OCI-LY1 (cell line): Measurements from ENCODE around the gene PYY.

ENCODE experiments used
- H2AFZ ChIP-seq: fragments of 200-600 bp; sonication (generic), shearing (Covaris generic); 2 replicates; pipeline ENCODE4 v1.6.0; 2014; ENCODE audit warnings: antibody characterized with exemption, mild to moderate bottlenecking, low read length
- H3F3A ChIP-seq: fragments of 200-600 bp; sonication (generic), shearing (Covaris generic); 2 replicates; pipeline ENCODE4 v1.6.0; 2014; ENCODE audit warnings: mild to moderate bottlenecking, antibody characterized with exemption, low read length, moderate library complexity; ENCODE audit not compliant: insufficient read depth
- H3K27ac ChIP-seq: fragments of 200-600 bp; sonication (generic); 2 replicates; pipeline ENCODE4 v1.5.1; 2014; ENCODE audit warnings: low read length, mixed run types, mild to moderate bottlenecking, low read depth; ENCODE audit not compliant: poor library complexity, severe bottlenecking
- H3K27me3 ChIP-seq: fragments of 200-600 bp; sonication (generic); 2 replicates; pipeline ENCODE4 v1.6.0; 2014; ENCODE audit warnings: antibody characterized with exemption, mild to moderate bottlenecking, low read length, moderate library complexity; ENCODE audit not compliant: insufficient read depth
- H3K36me3 ChIP-seq: fragments of 200-600 bp; sonication (generic); 2 replicates; pipeline ENCODE4 v1.6.1; 2014; ENCODE audit warnings: mild to moderate bottlenecking, antibody characterized with exemption, low read length, moderate library complexity, mixed read lengths; ENCODE audit not compliant: insufficient read depth
- H3K4me1 ChIP-seq: fragments of 200-600 bp; sonication (generic); 2 replicates; pipeline ENCODE4 v1.5.1; 2014; ENCODE audit warnings: mild to moderate bottlenecking, low read length, moderate library complexity; ENCODE audit not compliant: insufficient read depth, severe bottlenecking
- H3K4me2 ChIP-seq: fragments of 200-600 bp; sonication (generic), shearing (Covaris generic); 2 replicates; pipeline ENCODE4 v1.6.1; 2014; ENCODE audit warnings: low read length
- H3K4me3 ChIP-seq: fragments of 200-600 bp; sonication (generic); 2 replicates; pipeline ENCODE4 v1.5.1; 2014; ENCODE audit warnings: low read length, low read depth, mild to moderate bottlenecking, mixed read lengths; ENCODE audit not compliant: poor library complexity, severe bottlenecking
- H3K79me2 ChIP-seq: fragments of 200-600 bp; shearing (Covaris generic); 2 replicates; pipeline ENCODE4 v1.6.1; 2016; ENCODE audit warnings: mixed run types, low read length, mixed read lengths; ENCODE audit not compliant: insufficient read depth
- H3K9ac ChIP-seq: fragments of 200-600 bp; sonication (generic), shearing (Covaris generic); 2 replicates; pipeline ENCODE4 v1.6.1; 2014; ENCODE audit warnings: mild to moderate bottlenecking, low read length, mixed read lengths
- H3K9me2 ChIP-seq: fragments of 200-600 bp; sonication (generic), shearing (Covaris generic); 2 replicates; pipeline ENCODE4 v1.6.1; 2014; ENCODE audit warnings: low read depth, mild to moderate bottlenecking, low read length, mixed read lengths
- H3K9me3 ChIP-seq: fragments of 200-600 bp; shearing (Covaris generic); 2 replicates; pipeline ENCODE4 v1.6.1; 2014; ENCODE audit warnings: low read length, mixed read lengths
- H4K20me1 ChIP-seq: fragments of 200-600 bp; sonication (generic), shearing (Covaris generic); 2 replicates; pipeline ENCODE4 v1.6.0; 2016; ENCODE audit warnings: mild to moderate bottlenecking, low read length; ENCODE audit not compliant: insufficient read depth
- EZH2 ChIP-seq: fragments of 200-600 bp; sonication (generic), shearing (Covaris generic); IDR thresholded peaks from 2 replicates; pipeline ENCODE4 v1.8.0; 2017; ENCODE audit warnings: borderline replicate concordance, mixed run types, mild to moderate bottlenecking, antibody characterized with exemption, low read length, moderate library complexity, mixed read lengths
- TF ChIP-seq, protein P1 (sequence below): fragments of 200-600 bp; sonication (generic), shearing (Covaris generic); IDR thresholded peaks from 2 replicates; pipeline ENCODE4 v1.5.1; 2017; ENCODE audit warnings: mild to moderate bottlenecking, antibody characterized with exemption, low read length, moderate library complexity, mixed read lengths

PYY gene

DNA sequence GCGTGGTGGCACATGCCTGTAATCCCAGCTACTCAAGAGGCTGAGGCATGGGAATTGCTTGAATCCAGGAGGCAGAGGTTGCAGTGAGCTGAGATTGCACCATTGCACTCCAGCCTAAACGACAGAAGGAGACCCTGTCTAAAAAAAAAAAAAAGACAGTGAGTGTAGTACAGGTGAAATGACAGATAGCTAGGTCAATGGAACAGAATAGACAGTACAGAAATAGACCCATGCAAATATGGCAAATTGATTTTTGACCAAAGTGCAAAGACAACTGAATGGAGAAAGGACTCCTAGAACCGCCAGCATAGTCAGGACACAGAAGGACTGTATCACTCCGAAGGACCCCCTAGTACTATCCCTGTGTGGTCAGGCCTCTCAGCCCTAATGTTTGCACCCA, 16.6 kb upstream of the PYY start:
- H3K4me3 ChIP-seq: no peak overlapping the region
- no peaks in the 10 kb centered on the region for H3K4me1 ChIP-seq
- H3K36me3 ChIP-seq: no peaks in the 10 kb centered on the region
- H3K27ac ChIP-seq: no peak overlapping the region
- H3K27me3 ChIP-seq: no peaks in the 10 kb centered on the region
- H3K9ac ChIP-seq: no peak overlapping the region
- H3K9me3 ChIP-seq: no peaks in the 10 kb centered on the region
- H3K4me2 ChIP-seq: no peak overlapping the region
- H4K20me1 ChIP-seq: no peaks in the 10 kb centered on the region
- H3F3A ChIP-seq: no peaks in the 10 kb centered on the region
- no peaks in the 10 kb centered on the region for H3K79me2 ChIP-seq
- no peak overlapping the region for H2AFZ ChIP-seq
- no peaks in the 10 kb centered on the region for H3K9me2 ChIP-seq
- TF ChIP-seq, protein P1, sequence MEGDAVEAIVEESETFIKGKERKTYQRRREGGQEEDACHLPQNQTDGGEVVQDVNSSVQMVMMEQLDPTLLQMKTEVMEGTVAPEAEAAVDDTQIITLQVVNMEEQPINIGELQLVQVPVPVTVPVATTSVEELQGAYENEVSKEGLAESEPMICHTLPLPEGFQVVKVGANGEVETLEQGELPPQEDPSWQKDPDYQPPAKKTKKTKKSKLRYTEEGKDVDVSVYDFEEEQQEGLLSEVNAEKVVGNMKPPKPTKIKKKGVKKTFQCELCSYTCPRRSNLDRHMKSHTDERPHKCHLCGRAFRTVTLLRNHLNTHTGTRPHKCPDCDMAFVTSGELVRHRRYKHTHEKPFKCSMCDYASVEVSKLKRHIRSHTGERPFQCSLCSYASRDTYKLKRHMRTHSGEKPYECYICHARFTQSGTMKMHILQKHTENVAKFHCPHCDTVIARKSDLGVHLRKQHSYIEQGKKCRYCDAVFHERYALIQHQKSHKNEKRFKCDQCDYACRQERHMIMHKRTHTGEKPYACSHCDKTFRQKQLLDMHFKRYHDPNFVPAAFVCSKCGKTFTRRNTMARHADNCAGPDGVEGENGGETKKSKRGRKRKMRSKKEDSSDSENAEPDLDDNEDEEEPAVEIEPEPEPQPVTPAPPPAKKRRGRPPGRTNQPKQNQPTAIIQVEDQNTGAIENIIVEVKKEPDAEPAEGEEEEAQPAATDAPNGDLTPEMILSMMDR: no peak
- no peak for TF ChIP-seq EZH2

- no peak overlapping the region for H3K27ac ChIP-seq
- no peaks in the 10 kb centered on the region for H3K9me3 ChIP-seq
- H3K79me2 ChIP-seq: no peaks in the 10 kb centered on the region
- no peak overlapping the region for H3K9ac ChIP-seq
- H3K27me3 ChIP-seq: 0 out of 2 replicates have a peak, but pooled peaks cover 4% of the 10 kb centered on the region
- H3K4me2 ChIP-seq: no peak overlapping the region
- no peaks in the 10 kb centered on the region for H3F3A ChIP-seq
- H3K36me3 ChIP-seq: no peaks in the 10 kb centered on the region
- no peaks in the 10 kb centered on the region for H3K9me2 ChIP-seq
- no peak overlapping the region for H3K4me3 ChIP-seq
- no peak for TF ChIP-seq EZH2
- TF ChIP-seq, protein P1: no peak
- H2AFZ ChIP-seq: no peak overlapping the region
- H3K4me1 ChIP-seq: no peaks in the 10 kb centered on the region
- H4K20me1 ChIP-seq: no peaks in the 10 kb centered on the region
Observed at GRCh38 chr17:43967251-43967875, 13.6 kb upstream of the PYY start.

- Histone ChIP-seq H3F3A (no peaks in the 10 kb centered on the region), H3K27me3 (0 out of 2 replicates have a peak, but pooled peaks cover 4% of the 10 kb centered on the region), H3K27ac (no peak overlapping the region), H3K9me3 (no peaks in the 10 kb centered on the region), H3K9ac (no peak overlapping the region), H3K36me3 (no peaks in the 10 kb centered on the region), H3K4me1 (no peaks in the 10 kb centered on the region), H2AFZ (no peak overlapping the region), H3K79me2 (no peaks in the 10 kb centered on the region), H3K4me2 (no peak overlapping the region), H3K9me2 (no peaks in the 10 kb centered on the region), H3K4me3 (no peak overlapping the region), H4K20me1 (no peaks in the 10 kb centered on the region)
- TF ChIP-seq, protein P1: no peak
- TF ChIP-seq EZH2: no peak
Observed at GRCh38 chr17:43966276-43966675, 12.5 kb upstream of the PYY start.
